Ammon's horn (tissue), 1 donor: Measurements from ENCODE around the gene RAB6C.
"Not testable (repeated sequence)": the region's sequence is repeated elsewhere in the genome, so short reads cannot be mapped to it uniquely, and the experiment has no call there.

Source experiments
- DNase-seq: peaks from one replicate; pipeline ENCODE4 v3.0.0-alpha.2; 2016; ENCODE audit warnings: low spot score

The RAB6C gene

DNA sequence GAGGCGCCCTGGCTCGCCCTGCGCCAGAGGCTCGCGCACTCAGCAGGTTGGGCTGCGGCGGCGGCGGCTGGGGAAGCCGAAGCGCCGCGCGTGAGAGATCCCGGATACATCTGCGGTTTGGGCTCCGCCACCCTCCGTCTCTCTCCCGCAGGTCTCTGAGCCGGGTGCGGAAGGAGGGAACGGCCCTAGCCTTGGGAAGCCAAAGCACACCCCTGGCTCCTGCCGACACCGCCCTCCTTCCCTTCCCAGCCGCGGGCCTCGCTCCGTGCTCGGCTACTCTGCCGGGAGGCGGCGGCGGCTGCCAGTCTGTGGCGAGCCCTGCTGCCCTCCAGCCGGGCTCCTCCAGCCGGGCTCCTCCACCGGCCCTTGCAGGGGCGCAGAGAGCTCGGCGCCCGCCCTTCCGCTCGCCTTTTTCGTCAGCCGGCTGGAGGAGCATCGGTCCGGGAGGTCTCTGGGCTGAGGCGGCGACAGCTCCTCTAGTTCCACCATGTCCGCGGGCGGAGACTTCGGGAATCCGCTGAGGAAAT is at the start of gene RAB6C:
Gene RAB6C (plus strand): TSS at position 38 of the 527 bp plus-strand sequence. CDS start 450 bp downstream, at position 488.
- peak; percentile 43 for DNase-seq

DNA sequence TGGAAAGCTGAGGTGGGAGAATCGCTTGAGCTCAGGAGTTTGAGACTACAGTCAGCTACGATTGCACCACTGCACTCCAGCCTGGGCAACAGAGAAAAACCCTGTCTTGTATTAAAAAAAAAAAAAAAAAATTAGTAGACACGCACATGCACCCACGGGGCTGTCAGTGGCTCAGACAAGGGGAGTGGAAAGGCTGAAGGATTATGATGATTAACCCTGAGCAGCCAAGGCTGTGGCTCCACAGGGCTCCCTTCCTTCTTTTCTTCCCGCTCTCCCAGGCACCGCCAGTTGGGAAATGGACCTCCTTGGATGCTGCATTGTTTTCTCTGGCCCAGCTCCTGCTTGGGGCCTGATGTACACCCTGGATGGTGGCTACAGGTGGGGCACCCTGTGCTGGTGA is 49.0 kb upstream of the RAB6C start:
- DNase-seq = no peak

DNA sequence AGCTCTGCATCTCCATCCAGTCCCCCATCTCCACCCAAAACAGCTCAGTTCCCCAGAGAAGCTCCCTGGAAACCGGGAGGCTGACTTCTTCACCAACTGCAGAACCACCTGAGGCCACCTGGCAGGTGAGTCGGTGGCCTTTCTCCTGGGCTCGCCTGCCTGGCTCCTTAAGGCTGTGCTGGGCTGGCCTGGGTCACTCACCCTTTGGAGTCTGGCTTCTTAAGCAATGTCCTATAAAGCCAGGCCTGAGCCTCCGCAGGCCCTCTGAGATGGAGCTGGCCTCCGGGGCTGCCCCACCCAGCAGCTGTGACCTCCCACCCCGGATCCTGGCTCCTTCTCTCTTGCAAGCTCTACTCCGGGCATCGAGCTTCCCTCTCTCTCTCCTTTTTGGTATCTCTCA is 46.1 kb upstream of the RAB6C start:
- DNase-seq = not testable (repeated sequence)

DNA sequence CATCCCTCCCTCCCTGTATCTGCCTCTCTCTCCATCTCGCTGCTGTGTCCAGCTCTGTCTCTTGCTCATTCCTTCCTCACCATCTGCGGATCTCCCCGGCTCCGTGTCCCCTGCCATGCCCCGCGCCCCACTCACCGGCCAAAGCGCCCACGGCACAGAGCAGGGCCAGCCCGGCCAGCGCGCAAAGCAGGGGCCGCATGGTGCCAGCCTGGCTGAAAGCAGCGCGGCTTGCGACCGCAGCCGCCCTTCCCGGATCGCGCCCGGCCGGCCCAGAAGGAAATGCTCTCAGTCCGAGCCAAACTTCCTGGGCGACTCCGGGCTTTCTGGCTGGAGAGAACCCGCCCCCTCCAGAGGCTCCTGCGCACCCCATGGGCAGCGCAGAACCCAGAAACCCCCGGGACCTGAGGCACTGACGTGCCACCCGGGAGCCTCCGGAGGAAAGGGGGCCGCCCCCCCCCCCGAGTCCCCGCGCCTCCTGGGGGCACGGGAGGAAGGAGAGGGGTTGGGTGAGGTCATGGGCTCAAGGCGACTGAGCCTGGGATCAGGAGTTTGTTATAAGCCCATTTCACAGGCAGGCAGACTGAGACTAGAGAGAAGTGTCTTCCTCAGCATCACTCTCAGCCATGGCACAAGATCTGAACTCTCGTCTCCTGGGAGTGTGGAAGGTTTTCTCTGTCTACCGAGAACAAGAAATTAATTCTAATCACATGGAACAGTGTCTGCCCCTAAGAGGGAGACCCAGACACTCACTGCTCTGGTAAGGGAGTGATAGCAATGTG is 45.2 kb upstream of the RAB6C start:
- no peak for DNase-seq

DNA sequence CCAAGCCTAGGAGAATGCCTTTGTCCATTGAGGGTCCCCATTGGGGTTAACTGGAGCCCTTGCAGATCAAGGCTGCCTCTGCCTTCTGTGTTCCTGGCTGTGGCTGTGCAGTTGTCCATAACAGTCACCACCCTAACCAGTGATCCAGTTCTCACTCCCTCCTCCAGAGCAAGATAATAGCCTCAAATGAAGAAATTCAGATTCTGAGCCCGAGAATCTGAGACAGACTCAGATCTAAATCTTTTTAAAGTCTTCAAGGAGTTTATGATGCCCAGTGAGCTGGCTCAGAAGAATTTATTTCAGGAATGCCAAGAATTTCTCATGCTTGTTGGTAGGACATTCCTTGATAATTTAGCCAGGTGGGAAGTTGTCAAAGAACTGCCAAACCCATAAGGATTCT is 44.3 kb upstream of the RAB6C start:
- DNase-seq = no peak

DNA sequence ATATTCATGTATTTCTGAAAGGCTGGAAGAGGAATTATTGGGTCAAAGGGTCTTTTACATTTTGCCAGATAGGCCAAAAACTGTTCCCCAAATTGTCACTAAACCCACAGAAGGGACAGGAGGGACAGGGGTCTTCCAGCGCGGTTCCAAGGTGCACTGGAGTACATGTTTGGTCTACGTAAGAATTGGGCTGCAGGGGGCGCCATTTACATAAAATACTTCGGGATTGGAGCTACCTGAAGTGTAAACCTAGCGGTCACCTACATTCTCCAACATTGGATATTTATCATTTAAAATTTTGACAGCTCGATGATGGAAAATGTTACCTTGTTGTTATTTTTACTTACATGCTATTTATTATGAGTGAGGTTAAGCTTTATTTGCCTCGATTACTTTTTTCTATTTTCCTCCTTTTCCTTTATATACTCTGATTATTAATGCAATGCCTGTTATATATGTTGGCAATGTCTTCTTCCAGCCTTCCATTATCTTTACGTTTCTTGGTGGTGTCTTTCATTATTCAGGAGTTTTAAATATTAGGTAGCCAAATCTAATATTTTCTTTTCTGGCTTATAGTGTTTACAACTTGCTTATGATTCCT is 43.0 kb upstream of the RAB6C start:
- DNase-seq = no peak

DNA sequence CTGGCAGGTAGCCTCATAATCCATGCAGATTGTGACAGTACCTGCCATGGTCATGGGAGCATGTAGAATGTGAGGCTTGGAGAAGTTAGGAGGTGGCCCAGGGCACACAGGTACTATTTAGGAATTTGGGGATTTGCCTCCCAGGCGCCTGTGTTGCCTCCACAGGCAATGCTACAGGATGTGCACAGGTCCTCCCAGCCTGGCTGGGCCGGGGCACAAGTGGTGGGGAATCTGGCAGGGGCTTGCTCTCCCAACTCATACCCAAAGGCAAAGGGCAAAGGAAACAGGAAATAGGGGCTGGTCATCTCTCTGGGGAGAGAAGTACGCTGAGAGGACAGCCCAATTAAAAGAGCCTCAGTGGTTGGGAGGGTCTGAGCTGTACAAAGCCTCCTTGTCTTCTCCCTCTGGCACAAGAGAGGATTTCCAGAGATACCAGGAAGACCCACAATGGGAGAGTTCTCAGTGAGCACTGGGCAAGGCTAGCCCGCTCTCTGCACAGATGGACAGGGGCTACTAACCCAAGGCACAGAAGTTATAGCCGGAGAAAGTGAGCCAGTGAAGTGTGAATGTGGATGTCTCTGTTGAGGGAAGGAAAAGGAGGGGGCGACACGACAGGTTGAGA is 40.5 kb upstream of the RAB6C start:
- DNase-seq = peak; percentile 76

DNA sequence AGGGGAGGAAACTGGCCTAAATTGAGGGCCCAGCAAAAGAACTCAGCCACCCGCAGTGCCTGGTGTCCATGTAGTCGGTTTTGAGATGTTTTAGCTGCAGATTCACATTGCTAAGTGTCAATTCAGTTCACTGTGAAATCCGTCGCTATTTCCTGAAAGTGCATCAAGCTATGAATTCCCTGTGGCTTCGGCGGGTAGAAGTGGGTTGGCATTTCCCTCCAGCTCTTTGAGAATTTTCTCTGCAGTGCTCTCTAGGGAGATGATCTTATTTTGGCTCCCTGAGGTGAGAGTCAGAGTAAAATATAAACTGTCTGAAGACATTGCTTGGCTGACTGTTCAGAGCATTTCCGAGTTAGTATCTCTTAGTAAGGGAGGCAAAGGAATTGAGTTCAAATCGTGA is 36.0 kb upstream of the RAB6C start:
- DNase-seq = not testable (repeated sequence)

DNA sequence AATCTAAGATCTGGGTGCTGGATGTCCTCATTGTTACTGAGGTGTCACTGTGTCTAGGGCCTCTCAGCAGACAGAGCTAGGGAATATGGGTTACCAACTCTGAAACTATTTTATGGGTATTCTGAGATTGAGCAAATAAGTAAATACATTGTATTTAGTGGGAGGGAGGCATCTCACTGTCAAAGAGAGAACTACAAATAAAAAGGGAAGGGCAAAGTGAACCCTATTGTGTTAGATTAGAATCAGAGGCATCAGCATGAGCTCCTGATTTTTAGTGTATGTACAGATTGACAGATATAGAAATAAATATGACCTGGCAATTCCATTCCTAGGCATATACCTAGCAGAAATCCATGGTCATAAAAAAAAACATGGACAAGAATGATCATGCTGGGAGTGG is 33.9 kb upstream of the RAB6C start:
- DNase-seq = no peak

DNA sequence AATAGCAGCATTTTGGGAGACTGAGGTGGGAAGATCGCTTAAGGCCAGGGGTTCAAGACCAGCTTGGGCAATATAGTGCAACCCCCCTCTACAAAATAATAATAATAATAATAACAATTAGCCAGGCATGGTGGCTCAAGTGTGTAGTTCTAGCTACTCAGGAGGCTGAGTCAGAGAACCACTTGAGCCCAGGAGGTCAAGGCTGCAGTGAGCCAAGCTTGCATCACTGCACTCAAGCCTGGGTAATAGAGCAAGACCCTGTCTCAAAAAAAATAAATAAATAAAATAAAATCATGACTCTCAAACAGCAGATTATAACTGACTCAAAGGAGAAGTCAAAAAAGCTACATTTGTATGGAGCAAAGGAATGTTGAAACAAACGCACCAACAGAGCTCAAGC is 31.8 kb upstream of the RAB6C start:
- not testable (repeated sequence) for DNase-seq

DNA sequence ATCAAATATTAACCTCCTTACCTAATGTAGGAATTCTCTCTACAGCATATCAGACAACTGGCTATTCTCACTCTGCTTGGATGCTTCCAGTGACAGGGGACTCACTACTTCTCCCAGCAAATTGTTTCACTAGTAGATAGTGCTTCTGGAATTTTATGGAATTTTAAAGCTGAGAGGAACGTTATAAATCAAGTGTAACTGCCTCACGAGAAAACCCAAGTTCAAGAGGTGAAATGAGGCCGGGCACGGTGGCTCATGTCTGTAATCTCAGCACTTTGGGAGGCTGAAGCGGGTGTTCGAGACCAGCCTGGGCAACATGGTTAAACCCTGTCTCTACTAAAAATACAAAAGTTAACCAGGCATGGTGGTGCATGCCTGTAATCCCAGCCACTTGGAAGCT is 23.3 kb upstream of the RAB6C start:
- DNase-seq = not testable (repeated sequence)

DNA sequence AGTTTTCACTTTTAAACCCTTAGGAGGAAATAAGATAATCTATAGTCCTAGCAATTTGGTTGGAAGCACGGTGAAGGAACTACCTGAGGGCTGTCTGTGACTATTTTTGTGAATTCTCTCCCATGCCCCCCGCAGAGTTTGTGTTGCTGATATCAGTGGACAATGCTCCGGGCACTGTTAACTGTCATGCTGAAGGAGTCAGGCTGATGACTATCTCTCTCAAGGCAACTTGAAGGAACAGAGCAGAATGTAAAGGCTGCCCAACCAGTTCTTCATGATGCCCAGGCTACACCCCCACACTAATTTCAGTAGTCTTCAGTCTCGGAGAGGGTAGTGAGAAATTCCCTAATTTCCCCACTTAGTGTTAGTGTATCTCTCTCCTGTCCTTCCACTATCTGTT is 21.6 kb upstream of the RAB6C start:
- no peak for DNase-seq

DNA sequence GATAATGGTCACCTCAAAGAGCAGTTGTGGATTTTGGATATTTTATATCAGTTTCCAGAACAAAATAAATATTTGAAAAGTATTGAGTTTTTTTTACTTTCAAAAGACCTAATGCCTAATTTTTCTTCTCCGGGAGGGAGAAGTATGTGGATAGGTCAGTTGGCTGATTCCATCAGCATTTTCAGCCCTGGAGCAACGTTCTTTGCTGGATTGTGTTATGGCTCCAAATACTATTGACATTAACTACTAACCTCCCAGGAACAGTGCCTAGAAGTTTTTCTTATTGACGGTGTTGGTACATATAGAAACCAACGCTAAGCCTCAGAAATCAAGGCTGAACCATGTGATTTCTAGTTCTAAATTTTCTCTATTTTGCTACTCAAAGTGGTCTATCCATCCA is 20.7 kb upstream of the RAB6C start:
- not testable (repeated sequence) for DNase-seq

DNA sequence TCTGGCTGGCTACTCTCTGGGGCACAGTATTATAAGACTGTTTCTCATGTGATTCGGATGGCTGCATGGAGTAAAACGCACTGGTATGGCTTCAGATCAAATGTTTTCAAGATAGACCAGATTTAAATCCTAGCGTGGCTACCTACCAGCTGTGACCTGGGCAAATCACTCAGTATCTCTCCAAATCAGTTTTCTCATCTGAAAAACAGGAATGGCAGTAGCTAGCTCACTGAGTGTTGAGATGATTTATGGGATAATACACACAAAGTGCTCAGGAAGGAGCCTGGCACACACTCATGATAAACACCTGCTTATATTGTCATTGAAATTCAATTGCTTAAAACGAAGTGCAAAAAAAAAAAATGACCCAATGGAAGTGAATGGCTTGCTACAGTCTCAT is 10.9 kb upstream of the RAB6C start:
- not testable (repeated sequence) for DNase-seq

DNA sequence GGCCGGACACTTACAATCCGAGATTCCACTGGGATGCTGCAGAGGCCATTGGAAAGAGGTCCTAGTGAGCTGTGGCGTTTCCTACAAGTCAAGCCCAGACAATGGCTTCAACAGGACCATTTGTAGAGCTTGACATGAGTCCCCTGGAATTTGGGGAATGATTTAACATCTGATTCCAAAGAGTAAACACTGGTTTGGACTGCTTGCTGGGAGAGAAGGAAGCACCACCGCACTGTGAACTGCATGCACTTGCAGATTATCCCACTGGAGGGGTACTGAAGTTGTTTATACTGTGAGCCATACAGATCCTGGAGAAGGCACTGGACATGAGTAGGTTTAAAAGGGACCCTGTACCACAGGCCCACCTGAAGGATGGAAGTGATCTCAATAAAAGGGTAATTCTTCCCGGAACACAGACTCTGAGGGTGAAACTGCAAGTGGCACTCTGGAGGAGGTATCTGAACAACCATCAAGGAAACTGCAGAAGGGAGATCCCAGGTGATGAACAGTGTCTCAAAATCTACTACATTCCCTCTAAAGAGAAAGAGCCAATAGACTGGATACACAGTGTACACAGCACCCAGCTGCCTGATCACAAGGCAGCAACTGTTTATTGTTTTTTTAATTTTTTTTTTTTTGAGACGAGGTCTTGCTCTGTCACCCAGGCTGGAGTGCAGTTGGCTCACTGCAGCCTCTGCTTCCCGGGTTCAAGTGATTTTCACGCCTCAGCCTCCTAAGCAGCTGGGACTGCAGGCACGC is 4.3 kb upstream of the RAB6C start:
- peak; percentile 23 for DNase-seq

DNA sequence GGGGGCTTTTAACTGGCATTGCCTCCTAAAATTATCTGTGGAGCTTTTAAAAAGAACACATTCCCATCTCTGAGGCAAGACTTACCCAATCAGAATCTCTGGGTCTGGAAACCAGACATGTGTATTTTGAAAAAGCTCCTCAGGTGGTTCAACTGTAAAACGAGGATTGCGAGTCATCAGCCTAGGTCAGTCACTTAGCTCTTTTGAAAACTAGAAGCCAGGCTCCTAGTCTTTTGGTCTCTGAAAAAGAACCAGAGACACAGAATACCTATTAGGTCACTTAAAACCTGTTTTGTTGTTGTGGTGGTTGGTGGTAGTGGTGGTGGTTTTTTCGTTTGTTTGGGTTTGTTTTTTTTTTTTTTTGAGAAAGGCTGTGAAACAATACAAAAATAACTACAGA is 2.5 kb upstream of the RAB6C start:
- not testable (repeated sequence) for DNase-seq

DNA sequence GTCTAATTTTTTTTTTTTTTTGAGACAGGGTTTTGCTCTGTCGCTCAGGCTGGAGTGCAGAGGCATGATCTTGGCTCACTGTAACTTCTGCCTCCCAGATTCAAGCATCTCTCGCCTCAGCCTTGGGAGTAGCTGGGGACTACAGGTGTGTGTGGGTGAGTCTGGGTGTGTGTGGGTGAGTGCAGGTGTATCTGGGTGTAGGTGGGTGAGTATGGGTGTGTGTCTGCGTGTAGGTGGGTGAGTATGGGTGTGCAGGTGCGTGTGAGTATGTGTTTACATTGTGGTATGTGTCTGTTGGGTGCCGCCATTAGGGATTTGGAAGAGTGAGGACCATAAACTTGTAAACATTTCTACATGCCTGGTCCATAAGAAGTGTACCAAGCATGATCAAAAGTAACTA is 1.5 kb upstream of the RAB6C start:
- no peak for DNase-seq

DNA sequence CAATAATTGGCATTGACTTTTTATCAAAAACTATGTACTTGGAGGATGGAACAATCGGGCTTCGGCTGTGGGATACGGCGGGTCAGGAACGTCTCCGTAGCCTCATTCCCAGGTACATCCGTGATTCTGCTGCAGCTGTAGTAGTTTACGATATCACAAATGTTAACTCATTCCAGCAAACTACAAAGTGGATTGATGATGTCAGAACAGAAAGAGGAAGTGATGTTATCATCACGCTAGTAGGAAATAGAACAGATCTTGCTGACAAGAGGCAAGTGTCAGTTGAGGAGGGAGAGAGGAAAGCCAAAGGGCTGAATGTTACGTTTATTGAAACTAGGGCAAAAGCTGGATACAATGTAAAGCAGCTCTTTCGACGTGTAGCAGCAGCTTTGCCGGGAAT is 780 bp downstream of the RAB6C start:
- DNase-seq = peak; percentile 50

DNA sequence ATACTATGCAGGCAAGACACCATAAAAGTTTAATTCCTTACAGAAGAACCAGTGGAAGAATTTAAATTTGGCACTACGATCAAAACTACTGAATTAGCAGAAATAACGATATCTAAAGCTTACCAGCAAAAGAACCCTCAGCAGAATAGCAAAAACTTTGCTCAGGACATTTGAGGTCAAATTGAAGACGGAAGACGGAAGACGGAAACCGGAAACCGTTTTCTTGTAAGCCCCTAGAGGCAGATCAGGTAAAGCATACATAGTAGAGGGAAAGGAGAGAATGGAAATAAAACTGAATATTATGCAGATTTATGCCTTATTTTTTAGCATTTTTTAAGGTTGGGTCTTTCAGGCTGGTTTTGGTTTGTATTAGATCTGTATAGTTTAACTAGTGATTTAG is 2.2 kb downstream of the RAB6C start:
- not testable (repeated sequence) for DNase-seq

DNA sequence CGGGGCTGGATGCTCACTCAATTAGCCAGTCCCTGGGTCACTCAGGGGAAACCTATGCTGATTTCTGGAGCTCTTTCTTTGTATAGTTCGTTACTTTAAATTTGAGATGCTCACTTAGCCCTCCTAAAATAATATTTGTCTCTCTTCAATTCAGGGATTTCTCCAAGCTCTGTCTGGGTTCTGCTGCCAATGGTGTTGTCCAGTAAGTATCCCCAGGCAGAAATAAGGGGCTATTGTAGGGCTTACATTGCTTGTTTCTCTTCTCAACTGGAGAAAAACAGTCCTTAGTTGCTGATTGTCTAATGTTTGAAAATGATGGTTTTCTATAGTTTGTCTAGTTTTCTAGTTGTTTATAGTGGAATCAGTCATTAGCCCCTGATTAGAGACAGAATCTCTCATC is 5.0 kb downstream of the RAB6C start:
- DNase-seq = peak; percentile 42

DNA sequence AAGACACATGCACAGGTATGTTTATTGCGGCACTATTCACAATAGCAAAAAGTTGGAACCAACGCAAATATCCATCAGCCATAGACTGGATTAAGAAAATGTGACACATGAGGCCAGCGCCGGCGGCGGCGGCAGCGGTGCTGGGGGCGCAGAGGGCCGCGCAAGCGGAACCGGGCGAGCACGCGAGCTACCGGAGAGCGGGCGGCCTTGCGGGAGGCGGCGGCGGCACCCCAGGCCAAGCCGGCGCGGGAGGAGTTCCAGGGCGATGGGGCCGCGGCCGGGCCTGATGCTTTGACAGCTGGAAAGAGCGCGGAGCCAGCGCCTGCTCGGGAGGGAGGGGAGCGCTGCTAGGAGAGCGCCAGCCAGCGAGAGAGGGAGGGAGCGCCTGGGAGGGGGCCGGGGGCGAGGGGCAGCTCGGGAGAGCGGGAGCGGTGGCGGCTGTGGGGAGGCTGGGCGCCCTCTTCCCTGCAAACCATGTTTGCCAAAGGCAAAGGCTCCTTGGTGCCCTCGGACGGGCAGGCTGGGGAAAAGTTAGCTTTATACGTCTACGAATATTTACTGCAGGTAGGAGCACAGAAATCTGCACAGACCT is 13.0 kb downstream of the RAB6C start:
- DNase-seq = not testable (repeated sequence)

DNA sequence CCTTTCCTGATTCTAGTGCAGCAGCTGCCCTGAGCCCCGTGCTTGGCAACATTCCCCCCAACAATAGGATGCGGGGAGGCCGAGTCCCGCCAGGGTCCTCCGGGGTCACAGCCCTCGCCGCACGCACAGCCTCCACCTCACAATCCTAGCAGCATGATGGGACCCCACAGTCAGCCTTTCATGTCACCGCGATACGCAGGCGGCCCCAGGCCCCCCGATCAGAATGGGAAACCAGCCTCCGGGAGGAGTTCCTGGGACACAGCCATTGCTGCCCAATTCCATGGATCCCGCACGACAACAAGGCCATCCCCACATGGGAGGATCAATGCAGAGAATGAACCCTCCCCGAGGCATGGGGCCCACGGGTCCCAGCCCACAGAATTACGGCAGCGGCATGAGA is 13.7 kb downstream of the RAB6C start:
- not testable (repeated sequence) for DNase-seq
